HG02938 (cell line): ENCODE data around the gene HS3ST5.
"Not testable (repeated sequence)": the region's sequence is repeated elsewhere in the genome, so short reads cannot be mapped to it uniquely, and the experiment has no call there.

ENCODE experiments used
- ATAC-seq: cut with Tn5 transposase; IDR thresholded peaks from one replicate; pipeline ENCODE4 v1.9.1; 2021; ENCODE audit warnings: mild to moderate bottlenecking, moderate library complexity; ENCODE audit not compliant: unreplicated experiment

The HS3ST5 gene

GRCh38 chr6:114055763-114056162 is 287.1 kb downstream of the HS3ST5 start:
- no peak for ATAC-seq

DNA sequence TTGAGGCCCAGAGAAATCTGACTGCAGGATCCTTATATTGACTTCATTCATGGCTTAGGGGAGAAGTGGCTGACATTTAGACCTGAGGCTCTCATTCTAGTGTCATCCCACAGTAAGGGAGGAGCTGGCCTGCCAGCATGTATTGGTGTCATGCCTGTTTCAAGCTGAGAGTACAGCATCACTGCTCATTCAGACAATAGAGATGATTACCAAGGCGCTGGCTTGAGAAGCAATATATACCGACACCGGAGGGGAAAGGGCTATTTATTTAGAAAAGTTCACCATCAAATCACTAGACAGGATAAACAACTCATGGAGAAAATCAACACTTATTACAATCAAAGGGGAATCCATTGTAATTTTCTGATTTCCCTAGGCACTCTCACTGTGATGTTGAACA is 287.5 kb downstream of the HS3ST5 start:
- no peak for ATAC-seq

GRCh38 chr6:114053791-114054190 is 289.0 kb downstream of the HS3ST5 start:
- ATAC-seq, result no peak

- no peak for ATAC-seq
Measured at GRCh38 chr6:114052141-114052540, 290.7 kb downstream of the HS3ST5 start.

GRCh38 chr6:114051031-114051430 is 291.8 kb downstream of the HS3ST5 start:
- no peak for ATAC-seq

GRCh38 chr6:114049367-114049966 is 293.4 kb downstream of the HS3ST5 start:
- ATAC-seq, result no peak

GRCh38 chr6:114044566-114044965 is 298.3 kb downstream of the HS3ST5 start:
- ATAC-seq, result not testable (repeated sequence)

DNA sequence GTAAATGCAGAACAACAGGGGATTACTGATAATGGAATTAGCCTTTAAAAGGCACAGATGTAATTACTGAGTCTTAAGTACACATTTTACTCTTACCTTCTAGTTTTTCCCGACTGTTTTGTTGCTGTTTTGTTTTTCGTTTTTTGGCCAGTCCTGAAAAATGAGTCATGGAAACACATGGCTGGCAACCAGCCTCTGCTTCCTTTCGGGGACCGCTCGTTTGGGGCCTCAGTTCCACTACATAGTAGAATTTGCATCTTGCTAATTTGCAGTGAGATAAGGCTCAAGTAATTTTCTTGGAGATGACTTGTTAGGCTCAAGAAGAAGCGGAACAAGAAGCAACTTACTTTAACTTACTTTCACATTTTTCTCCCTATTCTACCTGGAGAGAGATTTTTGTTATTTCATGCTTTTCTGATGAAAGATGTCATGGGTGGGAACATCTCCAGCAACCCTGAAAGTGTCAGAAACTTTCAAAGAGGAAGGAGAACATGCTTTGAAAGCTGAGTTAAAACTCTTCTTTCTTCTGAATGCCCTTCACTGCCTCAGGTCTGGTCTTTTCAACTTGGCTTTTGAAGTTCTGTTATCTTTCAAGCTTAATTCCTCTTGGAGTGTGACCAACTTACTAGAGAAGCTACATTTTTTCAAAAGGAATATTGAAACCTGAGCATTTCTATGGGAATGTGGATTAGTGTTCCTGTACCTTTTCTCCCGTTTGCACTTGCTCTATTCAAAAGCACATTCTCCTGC is 300.4 kb downstream of the HS3ST5 start:
- no peak for ATAC-seq

DNA sequence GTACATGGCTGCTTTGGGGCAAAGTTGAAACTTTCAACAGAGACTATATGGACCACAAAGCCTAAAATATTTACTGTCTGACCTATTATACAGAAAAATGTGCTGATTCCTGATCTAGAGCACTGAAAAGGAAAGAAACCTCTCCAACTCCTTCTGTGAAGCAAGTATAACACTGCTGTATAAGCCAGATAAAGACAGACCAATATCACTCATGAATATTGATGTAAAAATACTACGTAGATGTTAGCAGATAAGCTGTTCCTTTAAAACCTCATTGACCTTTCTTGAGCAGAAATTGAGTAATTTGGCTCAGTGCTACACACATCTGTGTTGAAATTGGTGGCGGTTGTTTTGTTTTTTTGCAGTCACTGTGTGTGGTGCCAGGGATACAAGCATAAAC is 302.0 kb downstream of the HS3ST5 start:
- no peak for ATAC-seq

DNA sequence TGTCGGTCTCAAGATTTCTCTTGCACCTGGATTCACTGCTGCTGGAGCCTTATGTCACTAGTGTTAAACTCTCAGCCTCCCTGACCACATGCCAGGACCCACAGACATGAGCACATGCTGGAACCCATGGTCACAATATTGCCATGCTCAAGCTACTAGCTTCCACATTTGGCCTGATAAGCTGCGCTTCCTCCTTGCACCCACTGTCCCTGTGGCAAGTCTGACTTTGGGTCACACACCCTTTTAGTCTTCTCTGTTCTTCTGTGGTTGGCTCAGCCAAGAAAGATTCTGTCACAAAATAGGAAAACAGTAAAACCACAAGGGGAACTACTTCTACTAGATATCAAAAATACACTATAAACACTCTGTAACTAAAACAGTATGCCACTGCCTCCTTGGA is 303.0 kb downstream of the HS3ST5 start:
- no peak for ATAC-seq

DNA sequence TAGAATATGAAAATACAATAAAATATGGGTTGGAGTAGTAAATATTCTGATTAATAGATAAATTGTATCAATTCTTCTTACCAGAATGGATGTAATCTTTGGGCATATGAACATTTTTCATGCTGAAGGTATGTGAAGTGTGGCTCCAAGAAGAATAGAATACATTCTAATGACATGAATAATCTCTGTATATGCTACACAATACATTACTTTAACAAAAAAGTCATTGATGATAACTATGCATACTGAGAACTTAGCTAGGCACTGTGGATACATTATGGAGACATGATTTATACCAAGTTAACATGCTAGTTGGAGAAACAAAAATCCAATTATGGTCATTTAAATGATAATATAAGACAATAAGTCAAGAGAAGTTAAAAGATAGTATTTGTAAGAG is 309.2 kb downstream of the HS3ST5 start:
- ATAC-seq, result no peak

DNA sequence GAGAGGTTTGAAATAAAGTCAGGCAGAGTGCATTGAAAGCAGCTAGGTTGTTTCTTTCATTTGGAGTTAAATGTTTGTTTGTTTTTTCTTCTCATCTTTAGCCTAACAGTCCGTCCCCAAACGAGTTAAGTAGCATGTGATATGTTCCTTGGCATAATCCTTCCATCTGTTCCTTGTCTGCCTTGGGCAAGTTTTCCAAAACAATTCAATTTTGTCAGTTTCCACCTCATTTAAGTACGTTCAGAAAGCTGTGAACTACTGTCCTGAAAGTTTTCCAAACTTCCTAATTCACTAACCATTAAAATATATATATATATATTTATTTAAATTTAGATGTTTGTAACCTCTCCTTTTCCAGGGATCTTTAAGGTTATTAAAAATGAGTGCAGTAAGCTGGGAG is 310.1 kb downstream of the HS3ST5 start:
- ATAC-seq, result no peak

DNA sequence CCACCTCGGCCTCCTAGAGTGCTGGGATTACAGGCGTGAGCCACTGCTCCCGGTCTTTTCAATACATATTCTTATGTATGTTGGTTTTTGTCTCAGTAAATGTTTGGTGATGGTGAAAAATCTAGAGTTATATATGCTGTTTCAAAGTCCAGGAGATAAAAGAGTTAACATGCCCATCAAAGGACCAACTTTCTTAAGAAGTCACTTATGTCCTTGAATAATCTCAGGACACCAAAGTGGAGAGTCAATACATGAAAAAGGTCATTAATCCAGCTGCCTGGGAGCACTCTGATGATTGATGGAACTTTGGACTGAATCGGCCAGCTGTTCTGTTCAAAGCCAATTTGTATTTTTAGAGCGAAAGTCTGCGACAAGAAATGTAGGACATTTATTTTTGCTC is 312.1 kb downstream of the HS3ST5 start:
- ATAC-seq, result no peak

- ATAC-seq, result no peak
Measured at GRCh38 chr6:114024746-114025145, 318.1 kb downstream of the HS3ST5 start.

GRCh38 chr6:114020196-114020595 is 322.6 kb downstream of the HS3ST5 start:
- no peak for ATAC-seq

GRCh38 chr6:114017146-114017545 is 325.7 kb downstream of the HS3ST5 start:
- not testable (repeated sequence) for ATAC-seq

DNA sequence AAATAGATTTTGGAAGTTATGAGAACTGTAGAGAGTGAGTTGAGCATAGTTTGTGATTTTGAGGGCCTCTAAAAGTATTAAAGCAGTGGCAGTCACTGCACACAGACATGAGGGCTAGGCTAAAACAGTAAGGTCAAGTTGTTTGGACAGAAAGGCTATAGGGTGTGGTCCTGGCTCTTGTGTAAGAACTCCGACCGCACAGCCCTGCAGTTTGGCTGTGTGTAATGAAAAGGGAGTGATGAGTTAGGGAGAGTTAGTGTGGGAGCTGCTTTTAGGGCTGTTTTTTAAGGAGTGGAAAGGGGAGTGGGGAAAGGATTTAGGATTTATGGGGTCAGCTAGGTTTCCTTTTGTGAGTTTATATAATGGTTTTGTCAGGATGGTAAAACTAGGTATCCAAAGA is 328.7 kb downstream of the HS3ST5 start:
- ATAC-seq, result not testable (repeated sequence)

GRCh38 chr6:114011486-114011885 is 331.3 kb downstream of the HS3ST5 start:
- ATAC-seq, result not testable (repeated sequence)

GRCh38 chr6:114010540-114010939 is 332.3 kb downstream of the HS3ST5 start:
- no peak for ATAC-seq

DNA sequence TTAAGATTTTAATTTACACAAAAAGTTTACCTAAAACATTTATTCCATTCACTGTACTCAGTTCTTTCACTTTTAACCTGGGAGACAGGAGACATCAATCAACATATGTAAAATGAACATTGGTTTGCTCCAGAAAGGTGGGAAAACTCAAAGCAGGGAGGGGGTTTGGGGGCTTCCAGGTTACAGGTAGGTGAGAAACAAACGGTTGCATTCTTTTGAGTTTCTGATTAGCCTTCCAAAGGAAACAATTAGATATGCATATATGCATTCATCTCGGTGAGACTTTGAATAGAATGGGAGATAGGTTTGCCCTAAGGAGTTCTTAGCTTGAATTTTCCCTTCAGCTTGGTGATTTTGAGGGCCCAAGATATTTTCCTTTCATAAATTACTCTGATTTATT is 333.6 kb downstream of the HS3ST5 start:
- no peak for ATAC-seq

DNA sequence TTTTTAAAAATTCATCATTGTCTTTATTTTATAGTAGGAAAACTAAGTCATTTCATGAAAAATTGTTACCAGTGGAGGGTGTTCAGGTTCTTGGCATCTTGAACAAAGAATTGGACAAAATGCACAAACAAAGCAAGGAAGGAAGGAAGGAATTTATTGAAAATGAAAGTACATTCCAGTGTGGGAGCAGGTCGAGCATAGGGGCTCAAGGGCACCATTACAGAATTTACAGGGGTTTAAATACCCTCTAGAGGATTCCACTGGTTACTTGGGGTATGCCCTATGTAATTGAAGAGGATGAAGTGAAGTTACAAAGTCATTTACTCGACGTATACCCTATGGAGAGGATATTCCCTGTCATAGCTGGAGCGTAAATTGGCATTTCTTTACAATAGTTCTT is 334.5 kb downstream of the HS3ST5 start:
- ATAC-seq, result no peak

- no peak for ATAC-seq
Measured at GRCh38 chr6:114007516-114007915, 335.3 kb downstream of the HS3ST5 start.
